Mucosa of rectum (tissue), 2 donors: ENCODE measurements around the gene CFAP107.
"Not testable (repeated sequence)": the region's sequence is repeated elsewhere in the genome, so short reads cannot be mapped to it uniquely, and the experiment has no call there.

Experiments
- H3K27ac ChIP-seq, 2 donors: one replicate each; pipeline ENCODE4 v1.7.0; 2013; ENCODE audit warnings: inconsistent platforms in 2 of 2, low read depth in 2 of 2, low read length in 2 of 2
- H3K27me3 ChIP-seq, 2 donors: one replicate each; pipeline ENCODE4 v1.7.0; 2013; ENCODE audit warnings: low read length in 2 of 2; ENCODE audit not compliant: control insufficient read depth in 2 of 2, insufficient read depth in 2 of 2
- H3K36me3 ChIP-seq, 2 donors: one replicate each; pipeline ENCODE4 v1.7.0; 2013; ENCODE audit warnings: low read length in 2 of 2; ENCODE audit not compliant: control insufficient read depth in 2 of 2, insufficient read depth in 2 of 2
- H3K4me1 ChIP-seq, 2 donors: one replicate each; pipeline ENCODE4 v1.7.0; 2013; ENCODE audit warnings: low read length in 2 of 2, mild to moderate bottlenecking in 1 of 2; ENCODE audit not compliant: control insufficient read depth in 2 of 2, insufficient read depth in 2 of 2
- H3K4me3 ChIP-seq, 2 donors: one replicate each; pipeline ENCODE4 v1.7.0; 2013; ENCODE audit warnings: low read length in 2 of 2
- H3K9ac ChIP-seq, 2 donors: one replicate each; pipeline ENCODE4 v1.7.0; 2013; ENCODE audit warnings: low read length in 2 of 2, low read depth in 1 of 2, mild to moderate bottlenecking in 1 of 2
- H3K9me3 ChIP-seq, 2 donors: one replicate each; pipeline ENCODE4 v1.7.0; 2013; ENCODE audit warnings: low read length in 2 of 2; ENCODE audit not compliant: control insufficient read depth in 2 of 2
- donor health status: healthy.
- donor health status: Normal muscosa, but diverticular disease.

Gene CFAP107

DNA sequence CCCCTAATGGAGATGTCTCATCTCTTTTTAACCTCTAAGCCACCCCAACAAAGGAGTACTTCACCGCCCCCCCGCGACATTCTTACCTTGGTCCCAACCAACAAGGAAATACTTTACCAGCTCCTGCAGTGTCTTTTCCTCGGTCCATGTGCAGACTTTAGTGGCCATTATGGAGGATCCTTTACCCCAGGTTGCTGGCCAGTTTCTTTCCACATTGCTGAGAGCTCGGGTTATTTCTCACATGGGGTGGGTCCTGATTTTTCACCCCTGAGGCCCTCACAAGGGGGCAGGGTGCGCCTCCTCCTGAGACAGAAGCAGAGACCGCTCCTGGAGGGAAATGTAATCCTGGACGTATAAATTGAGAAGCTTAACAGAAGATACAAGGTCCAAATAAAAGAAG is 33.1 kb upstream of the CFAP107 start:
- no peak overlapping the region for H3K4me3 ChIP-seq
- H3K4me1 ChIP-seq, result no peaks in the 10 kb centered on the region
- H3K9me3 ChIP-seq, result no peaks in the 10 kb centered on the region
- no peak overlapping the region for H3K9ac ChIP-seq
- no peak overlapping the region for H3K27ac ChIP-seq
- no peaks in the 10 kb centered on the region for H3K27me3 ChIP-seq
- no peaks in the 10 kb centered on the region for H3K36me3 ChIP-seq

DNA sequence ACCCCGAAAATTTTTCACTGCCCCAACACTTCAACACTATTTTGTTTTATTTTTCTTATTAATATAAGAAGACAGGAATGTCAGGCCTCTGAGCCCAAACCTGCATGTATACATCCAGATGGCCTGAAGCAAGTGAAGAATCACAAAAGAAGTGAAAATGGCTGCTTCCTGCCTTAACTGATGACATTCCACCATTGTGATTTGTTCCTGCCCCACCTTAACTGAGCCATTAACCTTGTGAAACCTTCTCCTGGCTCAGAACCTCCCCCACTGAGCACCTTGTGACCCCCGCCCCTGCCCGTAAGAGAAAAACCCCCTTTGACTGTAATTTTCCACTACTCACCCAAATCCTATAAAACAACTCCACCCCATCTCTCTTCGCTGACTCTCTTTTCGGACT is 32.3 kb upstream of the CFAP107 start:
- not testable (repeated sequence) for H3K9ac ChIP-seq, H3K4me3 ChIP-seq, H3K27me3 ChIP-seq, H3K36me3 ChIP-seq, H3K9me3 ChIP-seq, H3K4me1 ChIP-seq, H3K27ac ChIP-seq

DNA sequence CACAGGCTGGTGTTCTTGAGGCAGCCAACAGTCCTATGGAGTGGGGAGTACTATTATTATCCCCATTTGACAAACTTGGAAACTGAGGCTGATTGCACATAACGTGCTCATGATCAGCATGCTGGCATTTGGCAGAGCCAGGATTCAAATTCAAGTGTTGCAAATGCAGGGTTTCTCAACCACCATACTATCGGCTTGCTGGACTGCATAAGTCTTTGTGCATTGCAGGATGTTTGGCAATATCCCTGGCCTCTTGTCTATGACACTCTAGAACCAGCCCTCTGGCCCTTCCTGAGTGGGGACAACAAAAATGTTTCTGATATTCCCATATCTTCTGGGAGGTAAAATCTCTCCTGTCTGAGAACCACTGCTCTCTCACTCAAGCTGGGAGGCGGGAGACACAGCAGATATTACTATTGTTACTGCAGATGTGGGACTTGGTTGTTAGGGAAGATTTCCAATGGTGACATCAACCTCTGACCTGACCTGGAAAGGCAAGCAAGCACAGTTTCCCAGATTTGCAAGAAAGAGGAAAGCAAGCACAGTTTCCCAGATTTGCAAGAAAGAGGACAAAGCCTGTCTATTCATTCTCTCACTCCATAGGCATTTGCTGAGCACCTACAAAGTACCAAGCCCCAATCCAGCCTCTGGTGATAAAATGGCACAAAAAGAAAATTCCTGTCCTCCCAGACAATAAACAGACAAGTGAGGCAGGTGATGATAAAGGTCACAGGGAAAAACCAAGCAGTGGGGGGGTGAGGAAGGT is 31.1 kb upstream of the CFAP107 start:
- Histone ChIP-seq H3K4me1 (no peaks in the 10 kb centered on the region), H3K27me3 (peaks cover 0 to 5% of the 10 kb centered on the region in 2 donors), H3K27ac (no peak overlapping the region), H3K4me3 (no peak overlapping the region), H3K36me3 (no peaks in the 10 kb centered on the region), H3K9ac (no peak overlapping the region), H3K9me3 (no peaks in the 10 kb centered on the region)

DNA sequence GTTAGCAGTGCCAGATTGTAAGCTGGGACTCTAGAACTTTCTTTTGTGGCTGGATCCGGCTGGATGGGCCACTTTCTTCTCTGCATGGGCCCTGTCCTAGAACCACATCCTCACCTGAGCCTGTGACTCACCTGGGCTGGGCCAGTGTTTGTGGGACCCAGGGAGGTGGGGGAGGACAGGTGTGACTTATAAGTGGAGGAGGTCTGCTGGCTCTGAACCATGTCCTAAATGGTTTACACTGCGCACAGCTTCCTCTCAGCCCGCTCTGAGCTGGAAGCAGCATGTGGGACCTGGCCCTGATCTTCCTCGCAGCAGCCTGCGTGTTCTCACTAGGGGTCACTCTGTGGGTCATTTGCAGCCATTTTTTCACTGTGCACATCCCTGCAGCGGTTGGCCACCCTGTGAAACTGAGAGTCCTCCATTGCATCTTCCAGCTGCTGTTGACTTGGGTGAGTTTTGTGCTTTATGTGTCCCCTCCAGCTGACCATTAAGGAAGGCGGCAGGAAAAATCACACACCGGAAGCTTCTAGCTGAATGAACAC is 30.0 kb upstream of the CFAP107 start, which contains the start of gene AADACL3:
Gene AADACL3, plus strand, starts transcription at position 215 of the 542 bp plus-strand sequence. Its CDS starts 67 bp downstream, at position 282.
- peaks cover 0 to 5% of the 10 kb centered on the region in 2 donors for H3K27me3 ChIP-seq
- no peak within 1 kb of the TSS for H3K27ac ChIP-seq
- H3K9ac ChIP-seq, result no peak within 1 kb of the TSS
- H3K36me3 ChIP-seq, result no peaks in the 10 kb centered on the region
- H3K9me3 ChIP-seq, result no peaks in the 10 kb centered on the region
- no peaks in the 10 kb centered on the region for H3K4me1 ChIP-seq
- no peak within 1 kb of the TSS for H3K4me3 ChIP-seq

DNA sequence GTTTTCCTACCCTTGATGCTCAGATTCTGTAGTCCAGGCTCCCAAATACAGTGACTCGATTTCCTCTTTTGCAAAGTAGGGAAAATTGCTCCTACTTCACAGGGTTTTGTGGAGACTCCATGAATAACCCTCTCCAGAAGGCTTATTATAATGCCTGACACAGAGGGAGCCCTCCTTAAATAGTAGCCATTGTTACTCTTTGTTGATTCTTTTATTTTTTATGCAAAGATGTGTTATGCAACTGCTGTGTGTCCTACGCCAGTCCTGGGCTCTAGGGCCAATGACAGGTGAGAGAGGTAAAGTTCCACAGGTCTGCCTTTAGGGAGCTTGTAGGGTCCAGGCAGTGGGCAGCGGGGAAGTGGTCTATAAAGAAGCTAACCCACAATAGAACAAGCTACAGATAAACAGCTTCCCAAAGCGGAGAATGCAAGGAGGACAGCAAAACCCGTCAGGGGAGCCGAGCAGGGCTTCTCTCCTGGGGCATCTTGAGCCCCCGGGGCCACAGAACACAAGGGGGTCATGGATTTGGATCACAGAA is 28.6 kb upstream of the CFAP107 start:
- H3K27me3 ChIP-seq, result peaks cover 0 to 10% of the 10 kb centered on the region in 2 donors

DNA sequence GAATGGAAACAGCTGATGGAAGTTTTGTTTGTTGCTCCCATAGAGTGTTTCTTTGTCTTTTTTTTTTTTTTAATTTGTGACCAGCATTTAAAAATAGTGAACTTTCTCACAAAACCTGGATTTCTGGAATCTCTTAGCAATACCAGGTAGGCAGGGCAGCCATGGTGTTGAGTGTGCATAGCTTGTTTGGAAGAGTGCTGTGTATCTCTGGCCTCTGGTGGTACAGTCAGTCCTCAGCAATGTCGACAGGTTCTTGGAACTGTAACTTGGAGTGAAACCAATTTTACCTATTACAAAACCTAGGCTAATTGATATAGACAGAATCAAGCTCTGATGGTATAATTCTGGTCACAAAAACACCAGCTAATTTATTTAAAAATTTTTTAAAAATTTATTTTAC is 23.4 kb upstream of the CFAP107 start:
- Histone ChIP-seq H3K4me1 (no peaks in the 10 kb centered on the region), H3K27me3 (peaks cover 0 to 10% of the 10 kb centered on the region in 2 donors), H3K36me3 (no peaks in the 10 kb centered on the region), H3K27ac (no peak overlapping the region), H3K9ac (no peak overlapping the region), H3K9me3 (no peaks in the 10 kb centered on the region), H3K4me3 (no peak overlapping the region)

More for the DNA sequence above, 28.6 kb upstream of the CFAP107 start:
- no peaks in the 10 kb centered on the region for H3K4me1 ChIP-seq
- no peaks in the 10 kb centered on the region for H3K36me3 ChIP-seq
- H3K4me3 ChIP-seq, result no peak overlapping the region
- no peak overlapping the region for H3K27ac ChIP-seq
- H3K9ac ChIP-seq, result no peak overlapping the region
- no peaks in the 10 kb centered on the region for H3K9me3 ChIP-seq

DNA sequence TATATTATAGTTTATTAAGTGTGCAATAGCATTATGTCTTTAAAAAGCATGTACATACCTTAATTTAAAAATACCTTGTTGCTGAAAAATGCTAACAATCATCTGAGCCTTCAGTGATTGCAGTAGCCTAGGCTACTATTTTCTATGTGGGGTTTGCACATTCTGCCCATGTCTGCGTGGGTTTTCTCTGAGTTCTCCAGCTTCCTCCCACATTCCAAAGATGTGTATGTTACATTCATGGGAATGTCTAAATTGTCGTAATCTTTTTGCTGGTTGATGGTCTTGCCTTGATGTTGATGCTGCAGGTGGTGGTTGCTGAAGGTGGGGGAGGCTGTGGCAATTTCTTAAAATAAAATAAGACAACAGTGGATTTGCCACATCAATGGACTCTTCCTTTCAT is 17.6 kb upstream of the CFAP107 start:
- no peaks in the 10 kb centered on the region for H3K9me3 ChIP-seq
- H3K4me1 ChIP-seq, result no peaks in the 10 kb centered on the region
- H3K9ac ChIP-seq, result no peak overlapping the region

DNA sequence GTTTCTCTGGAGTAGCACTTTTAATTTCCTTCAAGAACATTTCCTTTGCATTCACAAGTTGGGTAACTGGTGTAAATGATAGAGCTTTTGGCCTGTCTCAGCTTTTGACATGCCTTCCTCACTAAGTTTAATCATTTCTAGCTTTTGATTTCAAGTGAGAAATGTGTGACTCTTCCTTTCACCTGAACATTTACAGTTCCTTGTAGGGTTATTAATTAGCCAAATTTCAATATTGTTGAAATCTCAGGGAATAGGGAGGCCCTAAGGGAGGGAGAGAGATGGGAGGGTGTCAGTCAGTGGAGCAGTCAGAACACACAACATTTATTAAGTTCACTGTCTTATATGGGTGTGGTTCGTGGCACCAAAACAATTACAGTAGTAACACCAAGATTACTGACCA is 15.8 kb upstream of the CFAP107 start:
- no peaks in the 10 kb centered on the region for H3K9me3 ChIP-seq
- H3K9ac ChIP-seq, result no peak overlapping the region
- H3K27me3 ChIP-seq, result no peaks in the 10 kb centered on the region
- H3K4me1 ChIP-seq, result no peaks in the 10 kb centered on the region
- no peaks in the 10 kb centered on the region for H3K36me3 ChIP-seq
- H3K27ac ChIP-seq, result no peak overlapping the region
- H3K4me3 ChIP-seq, result no peak overlapping the region

More for the DNA sequence above, 17.6 kb upstream of the CFAP107 start:
- H3K27me3 ChIP-seq, result no peaks in the 10 kb centered on the region
- H3K36me3 ChIP-seq, result no peaks in the 10 kb centered on the region
- H3K27ac ChIP-seq, result no peak overlapping the region
- no peak overlapping the region for H3K4me3 ChIP-seq

DNA sequence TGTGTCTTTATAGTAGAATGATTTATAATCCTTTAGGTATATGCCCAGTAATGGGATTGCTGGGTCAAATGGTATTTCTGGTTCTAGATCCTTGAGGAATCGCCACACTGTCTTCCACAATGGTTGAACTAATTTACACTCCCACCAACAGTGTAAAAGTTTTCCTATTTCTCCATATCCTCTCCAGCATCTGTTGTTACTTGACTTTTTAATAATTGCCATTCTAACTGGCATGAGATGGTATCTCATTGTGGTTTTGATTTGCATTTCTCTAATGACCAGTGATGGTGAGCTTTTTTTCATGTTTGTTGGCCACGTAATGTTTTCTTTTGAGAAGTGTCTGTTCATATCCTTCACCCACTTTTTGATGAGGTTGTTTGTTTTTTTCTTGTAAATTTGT is 14.9 kb upstream of the CFAP107 start:
- H3K4me3 ChIP-seq, H3K27ac ChIP-seq, H3K4me1 ChIP-seq, H3K27me3 ChIP-seq, H3K36me3 ChIP-seq, H3K9ac ChIP-seq, H3K9me3 ChIP-seq: not testable (repeated sequence)

DNA sequence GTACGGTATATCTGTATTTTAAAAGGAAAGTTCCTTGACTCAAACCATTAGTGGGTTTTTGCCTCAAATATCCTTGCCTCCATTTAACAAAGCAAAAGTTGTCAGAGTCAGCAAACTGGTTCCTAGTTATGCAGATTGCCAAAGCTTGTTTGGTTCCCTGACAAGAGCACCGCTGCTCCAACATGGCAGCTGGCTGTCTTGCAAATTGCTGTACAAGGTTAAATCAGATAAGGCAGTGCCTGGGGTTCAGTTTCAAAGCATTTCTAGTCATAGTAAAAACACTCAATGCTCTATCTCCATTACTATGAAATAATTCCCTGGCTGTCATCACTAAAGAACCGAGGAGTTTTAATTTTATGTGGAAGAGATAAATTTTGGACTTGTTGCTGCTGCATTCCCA is 11.3 kb upstream of the CFAP107 start:
- H3K4me3 ChIP-seq, result no peak overlapping the region
- no peak overlapping the region for H3K9ac ChIP-seq
- H3K27ac ChIP-seq, result no peak overlapping the region
- H3K27me3 ChIP-seq, result peaks cover 0 to 2% of the 10 kb centered on the region in 2 donors
- no peaks in the 10 kb centered on the region for H3K36me3 ChIP-seq
- no peaks in the 10 kb centered on the region for H3K4me1 ChIP-seq
- H3K9me3 ChIP-seq, result no peaks in the 10 kb centered on the region
